Activated effector memory CD4-positive, alpha-beta T cell treated with anti-CD3 and anti-CD28 coated beads, Interleukin-2, amount 50 U/mL, for 16 hours (primary cell): Measurements from ENCODE around the gene CLASRP.
"Not testable (repeated sequence)": the region's sequence is repeated elsewhere in the genome, so short reads cannot be mapped to it uniquely, and the experiment has no call there.

ENCODE experiments used
- DNase-seq: peaks from one replicate; pipeline ENCODE4 v3.0.0-alpha.2; 2020

CLASRP gene

DNA sequence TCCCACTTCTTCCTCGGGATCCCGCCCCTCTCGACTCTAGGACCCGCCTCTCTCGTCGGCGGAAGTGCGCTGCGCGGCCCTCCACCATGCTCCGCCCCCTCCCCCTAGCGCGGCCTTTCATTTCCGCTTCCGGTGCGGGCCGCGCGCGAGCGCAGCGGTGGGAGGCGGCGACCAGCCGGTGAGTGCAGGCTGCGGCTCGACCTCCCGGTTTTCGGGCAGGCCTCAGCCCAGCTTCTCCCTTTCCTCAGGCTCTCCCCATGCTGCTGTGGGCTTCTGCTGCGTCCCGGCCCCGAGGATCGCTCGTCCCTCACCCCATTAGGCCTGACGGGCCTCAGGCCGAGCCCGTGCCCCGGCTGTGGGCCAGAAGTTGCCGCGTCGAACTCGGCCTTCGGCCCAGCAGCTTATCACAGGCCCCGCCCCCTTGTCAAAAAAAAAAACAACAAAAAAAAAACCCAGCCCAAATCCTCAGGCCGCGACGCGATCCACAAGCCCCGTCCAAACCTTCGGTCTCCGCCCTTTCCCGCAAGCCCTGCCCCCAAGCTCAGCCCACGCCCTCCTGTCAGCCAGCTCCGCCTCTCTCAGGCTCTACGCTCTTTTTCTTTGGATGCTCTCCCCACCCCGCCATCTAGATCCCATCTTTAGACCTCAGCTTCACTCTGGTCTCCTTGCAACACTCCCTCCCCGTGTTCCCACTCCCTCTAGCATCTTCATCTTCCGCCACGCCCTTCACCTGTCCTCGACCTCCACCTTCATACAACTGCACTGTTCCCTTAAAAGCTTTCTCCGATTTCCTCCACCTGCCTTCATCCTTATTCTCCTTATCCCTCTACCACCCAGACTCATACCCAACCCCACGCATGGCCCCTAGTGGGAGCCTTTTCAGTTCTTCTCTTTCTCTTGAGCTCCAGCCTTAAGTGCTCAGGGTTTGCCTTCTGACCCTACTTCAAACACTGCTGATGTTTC, at the start of gene CLASRP:
Gene CLASRP, plus strand, starts transcription at position 115 of the 963 bp plus-strand sequence. CDS start 1,168 bp downstream, outside the sequence.
- peak; percentile 96 for DNase-seq

GRCh38 chr19:44990459-44990858, 48.4 kb upstream of the CLASRP start:
- no peak for DNase-seq

GRCh38 chr19:44990966-44991365, 47.9 kb upstream of the CLASRP start:
- no peak for DNase-seq

DNA sequence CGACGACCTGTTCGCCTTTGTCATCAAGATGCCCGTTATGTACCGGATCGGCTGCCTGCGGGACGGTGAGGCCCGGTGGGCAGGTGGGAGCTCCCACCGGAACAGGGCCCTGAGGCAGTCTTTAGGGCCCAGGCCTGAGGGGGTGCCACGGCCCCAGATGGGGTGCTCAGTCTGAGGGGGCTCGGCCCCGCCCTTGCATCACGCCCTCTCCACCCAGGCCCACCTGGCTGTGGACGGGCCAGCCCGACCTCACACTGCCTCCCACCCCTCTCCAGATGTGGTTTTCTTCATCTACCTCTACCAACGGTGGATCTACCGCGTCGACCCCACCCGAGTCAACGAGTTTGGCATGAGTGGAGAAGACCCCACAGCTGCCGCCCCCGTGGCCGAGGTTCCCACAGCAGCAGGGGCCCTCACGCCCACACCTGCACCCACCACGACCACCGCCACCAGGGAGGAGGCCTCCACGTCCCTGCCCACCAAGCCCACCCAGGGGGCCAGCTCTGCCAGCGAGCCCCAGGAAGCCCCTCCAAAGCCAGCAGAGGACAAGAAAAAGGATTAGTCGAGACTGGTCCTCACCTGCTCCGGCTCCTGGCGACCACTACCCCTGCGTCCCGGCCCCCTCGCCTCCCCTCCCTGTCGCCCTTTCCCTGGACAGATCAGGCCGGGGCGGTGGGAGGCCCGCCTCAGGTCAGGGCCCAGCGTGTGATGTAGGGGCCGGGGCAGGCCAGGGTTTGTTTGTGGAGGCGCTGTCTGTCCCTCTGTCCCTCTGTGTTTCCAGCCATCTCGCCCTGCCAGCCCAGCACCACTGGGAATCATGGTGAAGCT, 46.3 kb upstream of the CLASRP start:
- DNase-seq = no peak

DNA sequence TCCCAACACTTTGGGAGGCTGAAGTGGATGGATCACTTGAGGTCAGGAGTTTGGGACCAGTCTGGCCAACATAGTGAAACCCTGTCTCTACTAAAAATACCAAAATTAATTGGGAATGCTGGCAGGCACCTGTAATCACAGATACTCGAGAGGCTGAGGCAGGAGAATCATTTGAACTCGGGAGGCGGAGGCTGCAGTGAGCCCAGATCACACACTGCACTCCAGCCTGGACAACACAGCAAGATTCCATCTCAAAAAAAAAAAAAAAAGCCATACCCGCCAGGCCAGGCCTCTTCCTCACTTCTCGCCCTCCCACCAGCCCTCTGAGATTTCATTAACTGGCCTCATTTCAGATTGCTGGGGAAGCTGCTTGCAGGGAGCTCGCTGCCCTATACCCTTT, 45.3 kb upstream of the CLASRP start:
- no peak for DNase-seq

DNA sequence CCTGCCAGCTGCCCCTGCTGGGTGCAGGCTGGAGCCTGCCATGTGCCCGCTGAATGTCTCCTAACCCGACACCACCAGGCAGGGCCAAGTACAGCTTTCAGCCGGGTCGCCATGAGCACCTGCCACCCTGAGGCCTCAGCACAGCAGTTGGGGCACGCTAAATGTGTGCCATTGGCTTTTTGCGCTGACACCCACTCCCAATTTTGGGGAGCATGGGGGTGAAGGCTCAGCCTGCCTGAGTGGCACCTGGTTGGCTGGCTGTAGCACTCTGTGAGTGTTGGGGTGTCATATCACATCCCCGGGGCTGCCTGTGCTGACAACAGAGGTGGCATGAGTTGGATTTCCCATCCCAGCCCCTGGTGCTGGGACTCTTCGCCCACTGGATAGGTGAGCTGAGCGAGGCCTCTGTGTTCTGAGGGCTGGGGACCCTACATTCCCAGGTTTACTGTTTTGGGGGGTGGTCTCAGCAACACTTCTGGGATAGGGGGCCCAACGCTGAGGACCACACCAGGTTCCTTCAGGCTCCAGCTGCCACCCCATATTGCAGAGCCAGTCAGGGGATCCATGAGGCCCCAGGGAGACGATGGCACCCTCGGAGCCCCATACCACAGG, 44.8 kb upstream of the CLASRP start:
- DNase-seq = no peak

- DNase-seq = no peak
Observed at GRCh38 chr19:44998025-44998424, 40.8 kb upstream of the CLASRP start.

DNA sequence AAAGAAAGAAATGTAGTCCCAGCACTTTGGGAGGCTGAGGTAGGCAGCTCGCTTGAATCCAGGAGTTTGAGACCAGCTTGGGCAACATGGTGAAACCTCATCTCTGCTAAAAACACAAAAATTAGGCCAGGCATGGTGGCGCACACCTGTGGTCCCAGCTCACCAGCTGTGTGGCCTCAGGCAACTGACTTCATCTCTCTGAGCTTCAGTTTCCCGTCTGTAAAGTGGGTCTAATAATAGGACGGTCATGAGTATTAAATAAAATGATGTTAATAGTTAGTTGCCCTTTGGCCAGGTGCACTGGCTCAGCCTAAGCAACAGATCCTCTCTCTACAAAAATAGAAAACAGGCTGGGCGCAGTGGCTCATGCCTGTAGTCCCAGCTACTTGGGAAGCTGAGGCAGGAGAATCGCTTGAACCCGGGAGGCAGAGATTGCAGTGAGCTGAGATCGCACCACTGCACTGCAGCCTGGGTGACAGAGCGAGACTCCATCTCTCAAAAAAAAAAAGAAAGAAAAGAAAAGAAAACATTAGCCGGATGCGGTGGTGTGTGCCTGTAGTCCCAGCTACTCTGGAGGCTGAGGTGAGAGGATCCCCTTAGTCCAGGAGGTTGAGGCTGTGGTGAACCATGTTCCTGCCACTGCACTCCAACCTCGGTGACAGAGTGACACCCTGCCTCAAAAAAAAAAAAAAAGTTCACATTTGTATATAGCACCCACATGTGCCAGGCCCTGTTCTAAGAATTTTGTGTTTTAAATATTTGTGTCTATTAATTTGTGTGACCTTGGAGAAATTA, 39.5 kb upstream of the CLASRP start:
- not testable (repeated sequence) for DNase-seq

DNA sequence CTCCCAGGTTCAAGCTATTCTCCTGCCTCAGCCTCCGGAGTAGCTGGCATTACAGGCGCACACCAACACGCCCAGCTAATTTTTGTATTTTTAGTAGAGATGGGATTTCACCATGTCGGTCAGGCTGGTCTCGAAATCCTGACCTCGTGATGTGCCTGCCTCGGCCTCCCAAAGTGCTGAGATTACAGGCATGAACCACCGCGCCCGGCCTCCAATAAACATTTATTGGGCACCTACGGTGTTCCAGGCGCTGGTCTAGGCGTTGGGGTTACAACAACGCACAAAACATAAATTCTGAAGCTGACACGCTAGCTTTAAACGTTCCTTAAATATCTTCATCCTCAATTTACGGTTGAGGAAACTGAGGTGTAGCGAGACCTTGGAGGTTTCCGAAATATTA, 38.2 kb upstream of the CLASRP start:
- DNase-seq = not testable (repeated sequence)

DNA sequence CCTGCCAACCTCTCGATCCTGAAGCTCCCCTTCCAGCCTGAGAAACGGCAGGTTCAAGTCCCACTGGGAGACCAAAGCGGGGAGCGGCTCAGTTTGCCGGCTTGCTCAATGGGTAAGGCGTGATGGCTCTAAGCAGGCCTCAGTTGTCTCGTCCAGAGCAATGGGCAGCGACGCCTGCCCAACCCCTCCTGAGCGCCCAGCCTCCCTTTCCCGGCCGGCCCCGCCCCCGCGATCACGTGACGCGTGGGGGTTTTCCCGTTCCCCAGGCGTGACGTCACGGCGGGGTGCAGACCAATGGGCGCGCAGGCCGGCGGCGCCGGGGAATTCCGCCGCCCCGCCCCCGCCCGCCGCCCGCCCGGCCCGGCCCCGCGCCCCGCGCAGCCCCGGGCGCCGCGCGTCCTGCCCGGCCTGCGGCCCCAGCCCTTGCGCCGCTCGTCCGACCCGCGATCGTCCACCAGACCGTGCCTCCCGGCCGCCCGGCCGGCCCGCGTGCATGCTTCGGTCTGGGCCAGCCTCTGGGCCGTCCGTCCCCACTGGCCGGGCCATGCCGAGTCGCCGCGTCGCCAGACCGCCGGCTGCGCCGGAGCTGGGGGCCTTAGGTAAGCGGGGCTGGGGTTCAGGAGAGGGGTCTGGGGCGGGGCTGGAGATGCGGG, 37.6 kb upstream of the CLASRP start, which contains the start of gene RELB:
Gene RELB, plus strand, starts transcription at position 378 of the 653 bp plus-strand sequence. Its CDS starts 116 bp downstream, at position 494.
- DNase-seq = peak; percentile 99

GRCh38 chr19:45003485-45003884, 35.4 kb upstream of the CLASRP start:
- DNase-seq = no peak

DNA sequence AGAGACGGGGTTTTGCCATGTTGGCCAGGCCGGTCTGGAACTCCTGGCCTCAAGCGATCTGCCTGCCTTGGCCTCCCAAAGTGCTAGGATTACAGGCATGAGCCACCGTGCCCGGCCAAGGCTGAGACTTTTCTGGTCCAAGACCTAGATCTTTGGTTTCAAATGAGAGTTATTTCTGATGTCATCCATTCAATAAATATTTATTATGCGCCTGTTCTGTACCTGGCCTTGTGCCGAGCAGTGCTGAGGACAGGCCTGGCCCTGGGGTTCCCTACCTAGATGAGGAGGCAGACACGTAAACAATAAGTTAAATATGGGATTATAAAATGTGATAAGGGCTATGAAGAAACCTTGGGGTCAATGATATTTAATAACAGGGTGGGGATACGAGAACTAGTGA, 33.1 kb upstream of the CLASRP start:
- no peak for DNase-seq

DNA sequence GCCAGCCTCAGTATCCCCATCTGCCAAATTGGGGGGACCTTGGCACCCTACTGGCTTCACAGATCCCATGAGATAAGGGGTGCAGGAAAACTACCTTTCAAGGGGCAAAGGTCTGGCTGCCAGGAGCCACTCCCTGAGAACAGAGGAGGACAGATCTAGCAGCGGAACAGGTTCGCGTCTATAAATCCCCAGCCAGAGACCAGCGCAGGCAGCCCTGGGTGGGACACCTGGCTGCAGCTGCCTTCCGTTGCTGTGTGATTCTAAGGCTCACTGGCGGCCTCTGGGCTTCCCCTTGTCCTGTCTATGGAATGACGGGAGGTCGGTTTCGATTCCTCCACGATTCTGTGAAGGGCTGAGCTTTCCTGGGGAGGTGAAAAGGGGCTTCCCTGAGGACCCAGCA, 30.3 kb upstream of the CLASRP start:
- no peak for DNase-seq

- DNase-seq = no peak
Observed at GRCh38 chr19:45009625-45010255, 29.1 kb upstream of the CLASRP start.

DNA sequence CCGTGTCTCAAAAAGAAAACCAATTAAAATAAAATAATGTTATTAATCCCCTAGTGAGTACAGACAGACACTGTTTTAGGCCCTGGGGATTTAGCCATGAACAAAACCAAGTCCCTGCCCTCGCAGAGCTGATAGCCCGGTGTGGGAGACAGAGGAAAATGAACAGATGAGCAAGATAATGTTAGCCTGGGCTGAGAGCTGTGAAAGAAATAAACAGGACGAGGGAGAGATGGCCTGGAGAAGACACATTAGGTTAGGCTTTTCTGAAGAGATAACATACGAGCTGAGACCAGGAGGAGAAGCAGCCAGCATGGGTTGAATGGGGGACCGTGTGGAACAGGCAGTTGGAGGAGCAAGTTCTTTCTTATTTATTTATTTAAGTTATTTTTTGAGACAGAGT, 28.5 kb upstream of the CLASRP start:
- DNase-seq = no peak

DNA sequence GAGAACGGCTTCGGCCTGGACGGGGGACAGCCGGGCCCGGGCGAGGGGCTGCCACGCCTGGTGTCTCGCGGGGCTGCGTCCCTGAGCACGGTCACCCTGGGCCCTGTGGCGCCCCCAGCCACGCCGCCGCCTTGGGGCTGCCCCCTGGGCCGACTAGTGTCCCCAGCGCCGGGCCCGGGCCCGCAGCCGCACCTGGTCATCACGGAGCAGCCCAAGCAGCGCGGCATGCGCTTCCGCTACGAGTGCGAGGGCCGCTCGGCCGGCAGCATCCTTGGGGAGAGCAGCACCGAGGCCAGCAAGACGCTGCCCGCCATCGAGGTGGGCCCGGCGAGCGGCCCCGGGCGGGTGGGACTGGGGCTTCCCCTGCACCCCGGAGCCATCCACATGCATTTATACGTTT, 26.9 kb upstream of the CLASRP start:
- no peak for DNase-seq

- peak; percentile 92 for DNase-seq
Observed at GRCh38 chr19:45016388-45017314, 22.2 kb upstream of the CLASRP start.

GRCh38 chr19:45019187-45019586, 19.7 kb upstream of the CLASRP start:
- no peak for DNase-seq

DNA sequence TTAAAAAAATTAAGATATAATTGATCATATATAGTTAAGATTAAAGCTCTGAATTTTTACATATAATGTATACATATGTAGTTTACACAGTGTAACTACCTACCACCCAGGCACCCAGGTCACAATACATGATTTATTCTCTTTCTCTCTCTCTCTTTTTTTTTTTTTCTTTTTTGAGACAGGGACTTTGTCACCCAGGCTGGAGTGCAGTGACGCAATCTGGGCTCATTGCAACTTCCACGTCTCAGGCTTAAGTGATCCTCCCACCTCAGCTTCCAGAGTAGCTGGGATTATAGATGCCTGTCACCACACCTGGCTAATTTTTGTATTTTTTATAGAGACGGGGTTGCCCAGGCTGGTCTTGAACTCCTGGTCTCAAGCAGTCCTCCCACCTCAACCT, 18.8 kb upstream of the CLASRP start:
- DNase-seq = no peak

DNA sequence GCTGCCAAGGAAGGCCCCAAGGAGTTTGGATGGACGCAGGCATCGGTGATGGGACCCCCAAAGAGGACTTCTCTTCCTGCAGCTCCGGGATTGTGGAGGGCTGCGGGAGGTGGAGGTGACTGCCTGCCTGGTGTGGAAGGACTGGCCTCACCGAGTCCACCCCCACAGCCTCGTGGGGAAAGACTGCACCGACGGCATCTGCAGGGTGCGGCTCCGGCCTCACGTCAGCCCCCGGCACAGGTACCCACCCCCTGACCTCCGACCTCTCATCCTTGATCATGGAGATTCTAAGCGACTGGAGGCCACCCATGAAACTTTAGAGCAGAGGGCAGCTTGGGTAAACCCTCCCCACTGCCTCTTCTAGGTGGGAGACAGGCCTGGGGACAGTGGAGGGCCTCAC, 16.9 kb upstream of the CLASRP start:
- DNase-seq = no peak
